ENCODE results near the gene GATAD2A. TPM values are rescaled to one million over a fixed set of nuclear protein-coding genes. Genes with fewer than 3 reads are reported as not detected.
A peak's percentile ranks its signal among the peaks of the same experiment; 100 is the strongest.
"Not testable (repeated sequence)": the region's sequence is repeated elsewhere in the genome, so short reads cannot be mapped to it uniquely, and the experiment has no call there.

Gene GATAD2A
- total RNA-seq, 2 experiments from 2014 or later: 152 to 153 TPM

DNA sequence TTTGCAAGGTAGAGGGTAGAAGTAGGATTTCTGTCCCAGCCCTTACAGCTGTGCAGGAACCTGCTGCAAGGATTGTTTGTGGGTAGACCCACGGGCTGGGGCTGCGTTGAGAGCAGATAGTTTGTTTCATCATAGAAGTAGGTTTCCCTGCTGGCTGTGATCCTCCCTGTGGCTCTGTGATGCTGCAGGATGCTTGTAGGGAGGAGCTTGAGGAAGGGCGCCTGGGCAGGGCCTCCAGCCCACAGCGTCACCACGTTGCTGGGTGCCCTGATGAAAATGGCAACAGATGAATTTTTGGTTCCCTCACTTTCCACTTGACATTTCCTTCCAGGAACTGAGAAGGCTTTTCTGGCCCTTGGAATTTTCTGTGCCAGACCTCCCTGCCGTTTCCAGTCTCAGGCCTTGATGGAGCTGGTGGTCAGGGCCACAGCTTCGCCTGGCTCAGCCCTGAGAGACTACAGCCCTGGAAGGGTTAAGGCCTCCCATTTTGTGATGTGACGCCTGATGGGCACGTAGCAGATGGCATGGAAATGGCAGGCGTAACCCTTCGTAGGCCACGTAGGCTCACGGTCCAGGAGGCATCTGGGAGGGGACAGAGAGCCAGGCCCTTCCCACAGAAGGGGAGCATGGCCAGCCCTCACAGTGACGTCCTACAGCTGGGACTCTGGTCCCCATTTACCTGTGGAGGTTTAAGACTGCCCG is 42.2 kb downstream of the GATAD2A start:
- DNase-seq (peak; percentile 59), ATAC-seq (ENCODE audit: low read depth) (peak; percentile 77)
- Mint-ChIP-seq H3K27me3 (no peaks in the 10 kb centered on the region), H3K4me3 (peak overlapping the region; percentile 36), H3K27ac (peak overlapping the region; percentile 70), H3K9me3 (no peaks in the 10 kb centered on the region), H3K4me1 (peaks cover 61% of the 10 kb centered on the region), H3K36me3 (peaks cover 17% of the 10 kb centered on the region)
- POLR2A ChIA-PET: interaction anchor here (1.0 to 2.0 kb wide), 5 partner anchors 10 to 43 kb away, joined by 3 to 8 read pairs (median 4); no protein-coding TSS in a partner anchor

DNA sequence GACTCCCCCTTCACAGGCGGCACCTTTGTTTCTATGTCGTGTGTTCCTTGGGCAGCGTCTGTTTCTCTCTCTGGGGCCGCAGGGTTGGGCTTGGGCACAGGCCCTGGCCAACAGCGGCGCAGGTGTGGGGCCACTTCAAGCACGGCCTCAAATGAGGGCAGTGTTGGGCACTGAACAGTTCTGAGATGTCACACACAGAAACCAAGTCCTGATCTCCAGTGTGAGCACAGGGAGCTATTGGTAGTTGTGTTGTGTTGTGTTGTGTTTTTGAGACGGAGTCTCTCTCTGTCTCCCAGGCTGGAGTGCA is 42.7 kb downstream of the GATAD2A start:
- Mint-ChIP-seq H3K36me3 (peaks cover 12% of the 10 kb centered on the region), H3K9me3 (no peaks in the 10 kb centered on the region), H3K4me3 (no peak overlapping the region), H3K4me1 (peaks cover 64% of the 10 kb centered on the region), H3K27me3 (no peaks in the 10 kb centered on the region), H3K27ac (peak overlapping the region; percentile 67)
- ATAC-seq (ENCODE audit: low read depth) (no peak), DNase-seq (no peak)
- POLR2A ChIA-PET: interaction anchor here (1.0 to 2.0 kb wide), 5 partner anchors 9 to 42 kb away, joined by 3 to 8 read pairs (median 4); no protein-coding TSS in a partner anchor

DNA sequence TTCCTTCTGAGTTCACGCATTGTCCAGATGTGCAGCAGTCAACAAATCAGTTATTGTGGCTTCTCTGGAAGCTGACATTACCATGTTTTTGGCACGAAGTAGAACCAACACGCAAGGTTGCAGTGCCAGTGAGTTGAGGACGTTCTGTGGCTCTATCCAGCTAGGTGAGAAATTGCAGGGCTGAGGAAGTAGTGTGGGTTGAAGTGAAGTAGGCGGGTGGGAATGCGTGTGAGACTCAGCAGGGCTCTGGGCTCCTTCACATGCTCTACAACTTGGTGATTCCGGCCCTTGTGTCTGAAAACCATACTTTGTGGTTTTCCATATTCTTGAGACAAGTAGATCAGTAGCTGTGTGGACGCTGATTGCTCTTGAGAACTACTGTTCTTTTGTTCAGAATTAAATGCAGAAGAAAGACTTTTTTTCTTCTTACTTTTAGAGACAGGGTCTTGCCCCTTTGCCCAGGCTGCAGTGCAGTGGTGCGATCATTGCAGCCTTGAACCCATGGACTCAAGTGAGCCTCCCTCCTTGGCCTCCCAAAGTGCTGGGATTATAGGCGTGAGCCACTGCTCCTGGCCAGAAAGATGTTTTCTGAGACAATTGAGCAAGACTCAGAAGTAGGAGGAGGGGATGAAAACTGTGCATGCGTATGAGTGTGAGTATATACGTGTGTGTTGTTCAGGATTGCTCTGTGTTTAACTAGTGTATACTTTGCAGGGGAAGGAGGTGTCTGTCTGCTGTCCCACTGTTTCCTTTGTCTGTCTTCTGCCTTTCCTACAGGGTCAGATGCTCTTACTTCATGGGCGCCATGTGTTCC is 46.2 kb downstream of the GATAD2A start:
- no peaks in the 10 kb centered on the region for H3K27me3 Mint-ChIP-seq
- peak; percentile 74 for ATAC-seq (ENCODE audit: low read depth)

DNA sequence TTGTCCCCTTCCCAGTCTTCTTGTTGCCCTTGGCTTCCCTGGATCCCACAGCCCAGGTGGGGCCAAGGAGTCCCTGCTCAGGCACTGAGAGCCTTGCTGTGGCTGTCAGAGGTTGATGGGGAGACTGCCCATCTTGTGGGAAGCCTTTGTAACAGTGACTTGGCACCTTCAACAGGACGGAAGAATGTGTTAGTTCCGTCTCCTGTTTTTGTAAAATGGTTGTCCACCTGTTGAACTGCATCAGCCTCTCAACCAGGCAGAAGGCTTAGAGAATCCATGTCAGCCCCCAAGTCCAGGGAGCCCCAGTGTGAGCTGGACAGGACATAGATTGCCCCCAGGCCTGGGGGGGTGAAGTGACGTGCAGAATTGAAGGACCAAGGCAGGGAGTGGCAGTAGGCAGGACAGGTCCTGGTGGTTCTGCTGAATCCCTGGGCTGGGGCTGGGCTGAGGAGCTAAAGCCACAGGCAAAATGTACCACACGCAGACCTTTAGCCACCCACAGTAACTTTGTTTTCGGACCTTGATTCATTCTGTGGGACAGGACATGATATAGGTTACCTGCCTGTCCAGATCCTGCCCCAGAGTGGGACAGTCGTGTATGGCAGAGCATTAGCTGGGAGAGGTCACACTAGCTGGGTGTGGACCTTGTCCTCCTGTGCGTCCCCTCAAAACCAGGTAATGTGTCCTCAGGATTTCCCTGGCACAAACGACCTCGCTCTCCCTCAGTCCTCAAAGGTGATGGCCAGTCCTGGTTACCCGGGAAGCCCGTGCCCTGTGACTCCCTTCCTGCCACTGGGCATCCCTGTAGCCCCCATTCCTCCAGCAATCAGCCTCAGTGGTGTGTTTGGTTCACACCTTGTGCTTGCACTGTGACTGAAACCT is 47.0 kb downstream of the GATAD2A start:
- peaks cover 5% of the 10 kb centered on the region for H3K36me3 Mint-ChIP-seq

More for the DNA sequence above, 46.2 kb downstream of the GATAD2A start:
- Mint-ChIP-seq H3K4me1 (peaks cover 47% of the 10 kb centered on the region), H3K9me3 (no peaks in the 10 kb centered on the region), H3K4me3 (peak overlapping the region; percentile 50), H3K27ac (peak overlapping the region; percentile 85), H3K36me3 (peaks cover 3% of the 10 kb centered on the region)
- no peak for DNase-seq
- POLR2A ChIA-PET: interaction anchor here (0.7 to 2.4 kb wide), 5 partner anchors 8 to 86 kb away, joined by 3 to 17 read pairs (median 3); no protein-coding TSS in a partner anchor

DNA sequence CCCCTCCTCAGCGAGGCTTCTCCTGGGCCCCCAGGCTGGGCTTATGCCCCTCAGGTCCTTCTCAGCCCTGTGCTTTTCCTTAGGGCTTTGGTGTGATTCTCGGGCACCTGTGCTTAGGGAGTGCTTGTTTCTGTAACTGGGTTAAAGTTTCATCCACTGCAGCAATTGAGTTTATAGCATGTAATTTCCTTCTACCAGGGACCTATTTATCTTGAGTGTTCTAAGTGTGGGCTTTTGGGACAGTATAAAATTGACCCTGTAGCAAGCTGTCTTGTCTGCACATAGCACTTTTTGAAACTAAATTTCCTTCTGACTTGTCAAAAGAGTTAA is 47.6 kb downstream of the GATAD2A start:
- H3K4me3 Mint-ChIP-seq: no peak overlapping the region
- no peaks in the 10 kb centered on the region for H3K27me3 Mint-ChIP-seq
- no peak for DNase-seq
- no peak for ATAC-seq (ENCODE audit: low read depth)
- peak overlapping the region; percentile 85 for H3K27ac Mint-ChIP-seq
- POLR2A ChIA-PET: interaction anchor here (0.6 to 1.1 kb wide), 2 partner anchors 22 to 48 kb away, joined by 4 to 5 read pairs; partner anchors contain the start of gene GATAD2A
- peaks cover 5% of the 10 kb centered on the region for H3K36me3 Mint-ChIP-seq
- H3K4me1 Mint-ChIP-seq: peaks cover 48% of the 10 kb centered on the region
- no peaks in the 10 kb centered on the region for H3K9me3 Mint-ChIP-seq

More for the DNA sequence above, 47.0 kb downstream of the GATAD2A start:
- peak overlapping the region; percentile 50 for H3K4me3 Mint-ChIP-seq
- DNase-seq (no peak), ATAC-seq (ENCODE audit: low read depth) (no peak)
- peaks cover 47% of the 10 kb centered on the region for H3K4me1 Mint-ChIP-seq
- peak overlapping the region; percentile 85 for H3K27ac Mint-ChIP-seq
- no peaks in the 10 kb centered on the region for H3K27me3 Mint-ChIP-seq
- no peaks in the 10 kb centered on the region for H3K9me3 Mint-ChIP-seq
- POLR2A ChIA-PET: interaction anchor here (1.0 to 2.4 kb wide), 3 partner anchors 7 to 67 kb away, joined by 3 to 17 read pairs (median 5); partner anchors contain the start of gene GATAD2A

DNA sequence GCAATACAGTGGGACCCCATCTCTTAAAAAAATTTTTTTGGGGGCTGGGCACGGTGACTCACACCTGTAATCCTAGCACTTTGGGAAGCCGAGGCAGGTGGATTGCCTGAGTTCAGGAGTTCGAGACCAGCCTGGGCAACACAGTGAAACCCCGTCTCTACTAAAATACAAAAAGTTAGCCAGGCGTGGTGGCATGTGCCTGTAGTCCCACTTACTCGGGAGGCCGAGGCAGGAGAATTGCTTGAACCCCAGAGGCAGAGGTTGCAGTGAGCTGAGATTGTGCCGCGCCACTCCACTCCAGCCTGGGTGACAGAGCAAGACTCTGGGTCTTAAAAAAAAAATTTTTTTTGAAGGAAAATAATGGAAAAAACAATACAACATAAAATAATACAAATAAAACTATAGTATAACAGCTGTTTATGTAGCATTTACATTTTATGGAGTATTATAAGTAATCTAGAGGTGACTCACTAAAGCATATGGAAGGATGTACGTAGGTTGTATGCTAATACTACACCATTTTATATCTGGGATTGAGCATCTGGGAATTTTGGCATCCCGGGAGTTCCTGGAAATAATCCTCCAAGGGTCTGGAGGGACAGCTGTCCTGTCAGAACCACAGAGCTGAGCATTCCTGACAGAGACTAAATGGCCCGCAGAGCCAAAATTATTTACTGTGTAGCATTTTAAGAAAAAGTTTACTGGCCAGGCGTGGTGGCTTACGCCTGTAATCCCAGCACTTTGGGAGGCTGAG is 49.9 kb downstream of the GATAD2A start:
- H3K9me3 Mint-ChIP-seq; POLR2A ChIA-PET; DNase-seq; ATAC-seq (ENCODE audit: low read depth); H3K36me3 Mint-ChIP-seq; H3K27me3 Mint-ChIP-seq; H3K4me3 Mint-ChIP-seq: not testable (repeated sequence)
- peaks cover 61% of the 10 kb centered on the region for H3K4me1 Mint-ChIP-seq
- peak overlapping the region; percentile 9 for H3K27ac Mint-ChIP-seq

DNA sequence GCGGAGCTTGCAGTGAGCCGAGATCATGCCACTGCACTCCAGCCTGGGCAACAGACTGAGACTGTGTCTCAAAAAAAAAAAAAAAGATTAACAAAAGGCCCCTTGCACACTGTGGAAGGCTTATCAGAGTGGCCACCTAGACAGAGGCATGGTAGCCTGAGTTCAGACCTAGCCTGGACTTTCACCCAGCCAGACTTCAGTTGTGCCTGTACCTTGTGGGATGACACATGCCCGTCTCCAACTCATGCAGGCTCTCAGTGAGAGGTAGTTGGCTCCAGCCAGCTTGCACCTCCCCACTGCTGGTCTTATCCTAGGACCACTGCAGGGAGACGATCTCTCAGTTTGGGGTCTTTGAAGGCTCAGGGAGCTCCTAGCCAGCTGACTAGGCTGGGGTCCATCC is 52.2 kb downstream of the GATAD2A start:
- no peaks in the 10 kb centered on the region for H3K9me3 Mint-ChIP-seq
- DNase-seq (no peak), ATAC-seq (ENCODE audit: low read depth) (no peak)
- H3K4me1 Mint-ChIP-seq: peaks cover 65% of the 10 kb centered on the region
- H3K27me3 Mint-ChIP-seq: no peaks in the 10 kb centered on the region
- POLR2A ChIA-PET: interaction anchor here (1.1 to 4.1 kb wide), 3 partner anchors 10 to 52 kb away, joined by 3 to 37 read pairs (median 6); partner anchors contain the start of gene GATAD2A
- H3K4me3 Mint-ChIP-seq: peak overlapping the region; percentile 81
- H3K27ac Mint-ChIP-seq: peak overlapping the region; percentile 98
- peaks cover 10% of the 10 kb centered on the region for H3K36me3 Mint-ChIP-seq

DNA sequence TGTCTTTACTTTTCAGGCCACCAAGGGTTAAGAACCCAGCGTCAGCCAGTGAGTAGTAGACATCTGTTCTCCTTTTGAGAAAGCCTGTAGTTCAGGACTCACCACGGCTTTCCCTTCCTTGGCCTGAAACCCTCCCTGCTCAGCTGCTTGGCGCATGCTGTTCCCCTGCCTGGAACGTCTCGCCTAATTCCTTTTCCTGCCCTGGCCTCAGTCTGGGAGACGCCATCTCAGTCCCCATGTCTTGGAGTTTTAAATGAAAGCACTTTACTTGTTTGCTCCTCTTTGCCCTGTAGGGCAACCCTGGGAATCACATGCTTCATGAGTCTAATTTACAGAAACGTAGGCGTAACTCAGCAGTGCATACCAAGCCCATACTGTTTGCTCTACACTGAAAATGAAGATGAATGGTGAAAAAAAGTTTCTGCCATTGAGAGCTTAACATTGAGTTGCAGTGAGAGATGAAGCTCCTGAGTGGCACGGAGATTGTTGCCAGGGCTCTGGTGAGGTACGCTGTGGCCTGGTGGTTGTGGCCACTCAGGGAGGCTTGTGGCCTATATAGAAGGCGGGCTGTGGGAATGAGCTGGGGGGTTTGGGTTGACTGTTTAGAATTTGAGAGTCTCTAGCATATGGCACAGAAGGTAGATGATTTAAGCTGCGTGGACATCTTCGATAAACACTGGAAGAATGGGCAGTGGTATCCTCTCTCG is 52.8 kb downstream of the GATAD2A start:
- Mint-ChIP-seq H3K27ac (peak overlapping the region; percentile 98), H3K4me1 (peaks cover 65% of the 10 kb centered on the region), H3K27me3 (no peaks in the 10 kb centered on the region), H3K36me3 (peaks cover 13% of the 10 kb centered on the region), H3K9me3 (no peaks in the 10 kb centered on the region), H3K4me3 (peak overlapping the region; percentile 81)
- DNase-seq (no peak), ATAC-seq (ENCODE audit: low read depth) (no peak)
- POLR2A ChIA-PET: interaction anchor here (0.6 to 4.1 kb wide), 8 partner anchors 10 to 141 kb away, joined by 3 to 37 read pairs (median 3); partner anchors contain the start of gene GATAD2A

DNA sequence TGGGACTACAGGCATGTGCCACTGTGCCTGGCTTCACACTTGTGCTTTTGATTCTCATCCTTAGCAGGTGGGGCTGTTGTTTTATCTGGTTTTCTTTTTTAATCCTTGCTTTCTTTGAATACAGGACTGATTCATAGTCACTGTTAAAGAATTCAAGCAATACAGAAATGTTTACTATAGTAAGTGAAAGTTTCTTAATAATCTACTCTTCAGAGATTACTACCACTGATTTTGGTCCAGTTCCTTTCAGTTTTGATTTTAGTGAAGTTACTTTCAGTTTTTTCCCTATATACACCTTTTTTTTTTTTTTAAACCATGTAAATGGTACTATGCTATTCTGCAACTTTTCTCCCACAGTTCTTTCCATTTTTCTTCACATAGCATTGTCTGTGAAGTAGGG is 53.6 kb downstream of the GATAD2A start:
- Mint-ChIP-seq H3K9me3 (no peaks in the 10 kb centered on the region), H3K27ac (peak overlapping the region; percentile 98), H3K36me3 (peaks cover 13% of the 10 kb centered on the region), H3K27me3 (no peaks in the 10 kb centered on the region), H3K4me1 (peaks cover 64% of the 10 kb centered on the region), H3K4me3 (peak overlapping the region; percentile 81)
- DNase-seq (no peak), ATAC-seq (ENCODE audit: low read depth) (no peak)
- POLR2A ChIA-PET: interaction anchor here (0.6 to 4.1 kb wide), 9 partner anchors 8 to 143 kb away, joined by 3 to 37 read pairs (median 8); partner anchors contain the start of gene GATAD2A

DNA sequence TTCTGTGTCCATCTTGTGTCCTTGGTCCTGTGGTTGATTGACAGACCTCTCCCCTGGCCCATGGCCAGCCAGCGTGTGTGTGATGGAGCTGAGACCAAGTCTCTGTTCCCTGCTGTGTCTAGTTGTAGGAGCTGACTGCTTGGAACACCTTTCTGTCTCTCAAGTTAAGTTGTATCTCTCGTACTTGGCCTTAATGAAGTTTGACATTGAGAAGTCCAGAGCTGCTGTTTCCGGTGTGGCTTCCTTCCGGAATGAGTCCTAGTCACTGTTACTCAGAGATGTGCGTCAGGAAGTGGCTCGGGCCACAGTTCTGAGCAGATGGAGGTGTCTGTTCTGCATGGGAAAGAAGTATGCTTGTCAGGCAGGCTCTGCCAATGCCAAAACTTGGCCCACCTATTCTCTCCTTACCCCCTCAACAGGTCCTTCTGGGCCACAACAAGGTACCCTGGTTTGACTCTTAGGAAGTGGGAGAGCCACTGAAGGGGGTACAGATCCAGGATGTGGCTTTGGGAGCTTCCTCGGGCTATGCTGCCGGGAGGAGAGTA is 54.3 kb downstream of the GATAD2A start:
- Mint-ChIP-seq H3K9me3 (no peaks in the 10 kb centered on the region), H3K4me3 (peak overlapping the region; percentile 81), H3K27me3 (no peaks in the 10 kb centered on the region), H3K4me1 (peaks cover 63% of the 10 kb centered on the region), H3K27ac (peak overlapping the region; percentile 98), H3K36me3 (peaks cover 18% of the 10 kb centered on the region)
- ATAC-seq (ENCODE audit: low read depth) (peak; percentile 62), DNase-seq (peak; percentile 64)
- POLR2A ChIA-PET: interaction anchor here (0.6 to 4.1 kb wide), 9 partner anchors 8 to 142 kb away, joined by 3 to 37 read pairs (median 8); partner anchors contain the start of gene GATAD2A

DNA sequence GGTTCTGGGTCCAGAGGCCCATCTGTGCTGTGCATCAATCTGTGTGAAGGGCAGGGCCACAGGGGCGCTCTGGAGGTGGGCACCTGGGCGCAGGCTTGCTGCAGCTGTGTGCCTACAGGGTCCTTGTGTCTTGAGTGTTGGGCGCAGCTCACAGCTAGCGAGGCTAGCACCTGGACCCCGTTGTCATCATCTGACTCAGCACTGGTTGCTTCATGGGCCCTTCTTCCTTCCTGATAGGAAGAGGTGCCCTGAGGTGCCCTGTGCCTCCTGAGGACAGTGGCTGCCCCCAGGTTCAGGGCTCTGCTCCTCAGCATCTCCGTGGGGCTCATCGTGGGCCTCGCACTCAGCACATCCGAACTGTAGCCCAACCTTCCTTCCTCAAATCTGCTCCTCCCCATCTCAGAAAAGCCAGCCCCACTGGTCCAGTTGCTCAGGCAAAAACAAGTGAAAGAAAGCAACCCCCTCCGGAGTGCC is 54.8 kb downstream of the GATAD2A start:
- no peaks in the 10 kb centered on the region for H3K9me3 Mint-ChIP-seq
- H3K4me3 Mint-ChIP-seq: peak overlapping the region; percentile 81
- DNase-seq (no peak), ATAC-seq (ENCODE audit: low read depth) (peak; percentile 22)
- POLR2A ChIA-PET: interaction anchor here (0.7 to 4.1 kb wide), 8 partner anchors 8 to 75 kb away, joined by 3 to 37 read pairs (median 8); partner anchors contain the start of gene GATAD2A
- H3K27me3 Mint-ChIP-seq: no peaks in the 10 kb centered on the region
- H3K36me3 Mint-ChIP-seq: peaks cover 22% of the 10 kb centered on the region
- H3K27ac Mint-ChIP-seq: peak overlapping the region; percentile 98
- H3K4me1 Mint-ChIP-seq: peaks cover 62% of the 10 kb centered on the region

Data from activated naive CD8-positive, alpha-beta T cell treated with anti-CD3 and anti-CD28 coated beads, Interleukin-2, amount 10 ng/mL, durations not matched to agents 7 days and 5 days (primary cell).